GM04504 (cell line): ENCODE data around the gene RLN3.
A peak's percentile ranks its signal among the peaks of the same experiment; 100 is the strongest.
"Not testable (repeated sequence)": the region's sequence is repeated elsewhere in the genome, so short reads cannot be mapped to it uniquely, and the experiment has no call there.

Experiments used
- DNase-seq: peaks from one replicate; pipeline ENCODE4 v3.0.0-alpha.2; 2012; ENCODE audit warnings: low read depth

The RLN3 gene

DNA sequence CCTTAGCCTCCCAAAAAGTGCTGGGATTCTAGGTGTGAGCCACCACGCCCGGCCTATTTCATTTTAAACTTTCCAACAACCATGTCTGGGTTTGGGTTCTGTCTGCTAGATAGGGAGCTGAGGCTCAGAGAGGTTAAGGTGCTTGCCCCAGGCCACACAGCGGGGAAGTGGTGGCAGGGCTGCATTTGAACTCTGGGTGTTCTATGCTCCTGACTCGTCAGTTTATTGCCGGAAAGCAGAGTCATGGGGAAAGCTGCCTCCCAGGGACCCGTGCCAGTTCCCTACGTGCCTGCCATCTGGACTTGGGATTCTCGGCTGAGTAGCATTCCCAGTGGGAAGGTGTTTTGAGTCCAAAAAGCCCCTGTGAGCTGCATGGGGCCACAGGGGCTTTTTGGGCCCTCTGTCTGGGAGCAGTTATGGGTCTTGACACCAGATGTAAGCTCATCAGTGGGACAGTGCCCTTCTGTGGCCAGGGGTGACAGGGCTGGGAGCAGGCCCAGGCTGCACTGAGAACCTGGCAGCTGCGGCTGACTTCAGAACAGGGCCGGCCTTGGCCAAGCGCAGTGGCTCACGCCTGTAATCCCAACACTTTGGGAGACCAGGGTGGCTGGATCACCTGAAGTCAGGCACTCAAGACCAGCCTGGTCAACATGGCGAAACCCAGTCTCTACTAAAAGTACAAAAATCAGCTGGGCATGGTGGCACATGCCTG lies 32.8 kb upstream of the RLN3 start:
- DNase-seq = peak; percentile 75

DNA sequence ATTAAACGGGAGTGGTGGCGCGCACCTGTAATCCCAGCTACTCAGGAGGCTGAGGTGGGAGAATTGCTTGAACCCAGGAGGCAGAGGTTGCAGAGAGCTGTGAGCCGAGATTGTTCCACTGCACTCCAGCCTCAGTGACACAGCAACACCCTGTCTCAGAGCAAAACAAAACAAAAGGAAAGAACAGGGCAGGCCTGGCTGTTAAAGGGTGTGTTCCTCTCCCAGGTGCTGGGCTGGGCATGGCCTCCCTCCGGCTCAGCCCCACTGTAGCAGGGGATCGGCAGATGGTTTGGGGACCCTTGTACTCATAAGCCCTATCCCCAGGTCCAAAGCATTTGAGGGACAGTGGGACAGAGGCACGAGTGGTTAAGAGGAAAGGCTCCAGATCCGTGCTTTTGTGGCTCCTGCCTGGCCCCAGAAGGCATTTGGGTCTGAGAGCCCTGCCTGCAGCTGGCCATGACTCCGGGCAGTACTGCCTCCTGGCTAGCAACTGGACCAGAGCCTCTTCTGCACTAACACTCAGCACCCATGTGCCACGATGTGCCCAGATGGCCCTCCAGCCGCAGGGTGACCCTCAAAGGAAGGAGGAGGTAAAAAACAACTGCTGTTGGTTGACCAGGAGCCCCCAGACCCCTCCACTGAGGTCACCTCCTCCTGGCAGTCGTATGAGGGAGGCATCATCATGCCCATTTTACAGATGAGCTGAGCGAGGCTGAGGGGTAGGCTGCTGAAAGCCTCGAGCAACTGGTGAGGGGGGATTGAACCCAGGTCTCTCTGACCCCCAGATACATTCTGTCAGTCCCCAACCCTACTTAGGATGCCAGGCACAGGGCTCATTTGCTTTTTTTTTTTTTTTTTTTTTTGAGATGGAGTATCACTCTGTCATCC lies 31.8 kb upstream of the RLN3 start:
- no peak for DNase-seq

DNA sequence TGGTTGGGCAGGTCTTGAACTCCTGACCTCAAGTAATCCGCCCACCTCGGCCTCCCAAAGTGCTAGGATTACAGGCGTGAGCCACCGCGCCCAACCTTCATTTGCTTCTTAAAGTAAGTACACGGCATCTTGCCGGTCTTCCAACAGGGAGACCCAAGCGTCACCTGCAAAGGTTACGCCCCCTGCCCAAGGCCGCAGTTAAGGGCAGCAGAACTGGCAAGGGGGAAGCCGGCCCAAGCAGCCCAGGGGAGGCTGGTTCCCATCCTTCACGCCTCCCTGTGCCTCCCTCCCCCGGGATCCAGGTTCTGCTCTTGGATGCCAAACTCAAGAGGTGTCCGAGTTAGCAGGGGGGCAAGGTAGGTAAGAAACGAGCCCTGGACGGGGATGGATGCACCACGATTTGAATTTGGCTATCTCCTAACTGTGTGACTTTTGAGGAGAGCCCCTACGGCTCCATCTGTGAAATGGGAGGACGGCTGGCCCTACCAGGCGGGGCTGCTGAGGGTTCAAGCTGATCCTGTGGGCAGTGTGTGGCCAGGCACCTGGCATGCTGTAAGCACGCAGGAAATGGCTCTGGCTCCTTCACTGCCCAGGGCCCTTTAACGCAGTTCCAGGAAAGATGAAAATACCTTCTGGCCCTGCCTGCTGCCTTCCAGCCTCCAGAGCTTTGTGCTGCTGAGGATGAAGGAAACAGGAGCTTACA lies 30.9 kb upstream of the RLN3 start:
- DNase-seq = no peak

DNA sequence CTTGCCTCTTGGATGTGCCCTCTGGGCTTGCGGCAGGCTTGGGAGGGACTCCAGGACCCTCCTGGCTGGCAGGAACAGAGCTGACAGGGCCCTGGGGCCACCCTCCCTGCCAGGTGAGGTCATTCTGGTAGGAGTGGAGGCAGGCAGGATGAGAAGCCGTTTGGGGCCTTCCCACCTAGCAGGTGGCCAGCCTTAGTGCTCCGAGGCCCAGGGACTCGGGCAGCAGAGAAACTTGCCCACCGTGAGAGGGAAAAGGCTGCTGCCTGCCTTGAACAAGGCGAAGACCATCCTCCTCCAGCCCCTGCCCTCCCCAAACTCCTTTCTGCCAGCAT lies 30.4 kb upstream of the RLN3 start:
- no peak for DNase-seq

DNA sequence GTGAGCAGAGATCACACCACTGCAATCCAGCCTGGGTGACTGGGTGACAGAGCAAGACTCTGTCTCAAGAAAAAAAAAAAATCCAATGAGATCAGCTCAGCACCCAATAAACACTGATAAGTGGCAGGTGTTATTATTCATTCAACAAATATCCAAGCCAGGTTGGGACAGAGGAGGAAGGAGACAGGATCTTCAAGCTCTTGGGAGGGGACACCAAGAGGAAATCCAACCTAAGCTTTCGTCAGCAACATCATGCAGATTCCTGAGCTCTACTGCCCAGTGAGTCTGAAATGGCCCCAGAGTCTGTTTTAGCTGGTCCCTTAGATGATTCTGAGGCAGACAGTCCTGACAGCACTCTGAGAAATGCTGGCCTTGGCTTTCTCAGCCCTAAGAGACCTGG lies 29.5 kb upstream of the RLN3 start:
- DNase-seq = no peak

DNA sequence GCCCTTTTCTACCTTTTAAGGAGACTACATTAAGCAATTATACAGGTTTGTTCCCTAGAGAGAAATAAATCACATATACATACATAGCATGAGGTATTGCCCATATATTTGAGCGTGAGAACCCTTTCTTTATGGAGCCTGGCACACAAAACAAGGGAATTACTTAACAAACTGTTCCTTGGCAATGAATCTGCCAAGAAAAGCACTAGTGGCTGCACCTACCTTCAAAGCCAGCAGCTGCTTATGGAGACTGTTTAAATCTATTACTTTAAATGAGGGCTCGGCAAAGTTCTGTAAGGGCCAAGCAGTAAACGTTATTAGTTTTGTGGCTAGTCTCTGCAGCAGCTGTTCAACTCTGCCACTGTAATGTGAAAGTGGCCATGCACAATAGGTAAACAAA lies 28.9 kb upstream of the RLN3 start:
- no peak for DNase-seq

DNA sequence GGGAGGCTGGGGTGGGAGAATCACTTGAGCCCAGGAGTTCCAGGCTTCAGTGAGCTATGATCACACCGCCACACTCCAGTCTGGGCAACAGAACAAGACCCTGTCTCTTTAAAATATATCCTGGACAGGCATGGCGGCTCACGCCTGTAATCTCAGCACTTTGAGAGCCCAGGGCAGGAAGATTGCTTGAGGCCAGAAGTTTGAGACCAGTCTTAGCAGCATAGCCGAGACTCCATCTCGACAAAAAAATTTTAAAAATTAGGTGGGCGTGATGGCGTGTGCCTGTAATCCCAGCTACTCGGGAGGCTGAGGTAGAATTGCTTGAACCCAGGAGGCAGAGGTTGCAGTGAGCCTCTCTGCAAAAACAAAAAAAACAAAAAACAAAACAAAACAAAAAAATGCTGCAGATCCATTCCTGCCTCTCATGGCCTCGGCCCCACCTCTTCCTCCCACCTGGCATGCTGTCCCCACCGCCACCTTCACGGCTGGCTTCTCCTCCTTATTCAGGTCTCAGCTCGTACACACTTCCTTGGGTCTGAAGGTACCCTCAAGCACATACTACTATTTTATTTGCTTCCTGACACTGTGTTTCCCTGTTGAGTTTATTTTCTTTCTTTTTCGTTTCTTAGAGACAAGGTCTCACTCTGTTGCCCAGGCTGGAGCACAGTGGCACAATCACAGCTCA lies 27.1 kb upstream of the RLN3 start:
- no peak for DNase-seq

DNA sequence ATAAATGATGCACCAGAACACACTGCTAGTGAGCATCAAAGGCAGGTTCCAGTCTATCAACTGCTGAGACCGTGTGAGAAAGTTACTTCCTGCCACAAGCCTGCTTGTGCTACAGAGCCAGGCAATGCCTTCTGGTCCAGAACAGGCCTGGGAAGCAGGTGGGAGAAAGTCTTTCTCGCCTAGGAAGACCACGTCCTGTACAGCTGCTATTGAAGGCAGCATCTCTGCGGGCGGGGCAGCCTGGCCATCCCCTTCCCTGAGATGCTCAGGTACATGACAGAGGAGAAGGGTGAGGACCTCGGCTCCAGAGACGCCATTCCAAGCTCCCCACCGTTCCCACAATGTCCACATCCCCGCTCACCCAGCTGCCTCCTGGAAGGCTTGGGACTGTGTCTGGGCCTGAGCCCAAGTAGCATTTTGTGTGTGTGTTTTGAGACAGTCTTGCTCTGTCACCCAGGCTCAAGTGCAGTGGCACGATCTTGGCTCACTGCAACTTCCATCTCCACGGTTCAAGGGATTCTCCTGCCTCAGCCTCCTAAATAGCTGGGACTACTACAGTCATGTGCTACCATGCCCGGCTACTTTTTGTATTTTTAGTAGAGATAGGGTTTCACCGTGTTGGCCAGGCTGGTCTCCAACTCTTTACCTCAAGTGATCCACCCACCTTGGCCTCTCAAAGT lies 25.2 kb upstream of the RLN3 start:
- no peak for DNase-seq

DNA sequence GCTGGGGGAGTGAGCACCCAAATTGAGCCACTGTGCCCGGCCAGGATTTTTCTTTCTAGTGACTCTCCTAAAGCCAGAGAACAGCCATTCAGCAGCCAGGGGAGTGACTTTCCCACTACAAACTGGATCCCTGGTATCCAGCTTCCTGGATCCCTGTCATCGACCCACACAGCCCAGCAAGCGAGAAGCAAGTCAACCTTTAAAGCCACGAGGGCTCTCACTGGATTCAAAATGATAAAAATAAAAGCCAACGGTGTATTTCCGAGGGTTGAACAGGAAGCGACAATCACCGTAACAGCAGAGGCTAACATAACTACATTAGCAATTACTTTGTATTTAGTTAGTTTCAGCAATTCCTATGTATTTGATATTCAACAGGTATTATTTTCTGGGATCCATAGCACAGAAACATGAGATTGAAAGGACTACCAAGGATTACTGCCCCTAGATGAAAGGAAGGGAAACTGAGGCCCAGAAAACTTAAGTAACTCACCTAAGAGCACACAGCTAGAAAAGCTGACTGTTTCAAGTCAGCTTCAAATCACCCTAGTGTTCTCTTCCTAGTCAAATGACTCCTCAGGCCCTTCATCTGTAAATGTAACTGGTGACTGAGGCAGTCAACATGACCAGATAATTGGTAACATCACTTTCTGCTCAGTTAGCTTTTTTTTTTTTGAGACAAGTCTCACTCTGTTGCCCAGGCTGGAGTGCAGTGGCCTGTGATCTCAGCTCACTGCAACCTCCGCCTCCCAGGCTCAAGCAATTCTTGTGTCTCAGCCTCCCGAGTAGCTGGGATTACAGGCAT lies 24.5 kb upstream of the RLN3 start:
- DNase-seq = no peak

DNA sequence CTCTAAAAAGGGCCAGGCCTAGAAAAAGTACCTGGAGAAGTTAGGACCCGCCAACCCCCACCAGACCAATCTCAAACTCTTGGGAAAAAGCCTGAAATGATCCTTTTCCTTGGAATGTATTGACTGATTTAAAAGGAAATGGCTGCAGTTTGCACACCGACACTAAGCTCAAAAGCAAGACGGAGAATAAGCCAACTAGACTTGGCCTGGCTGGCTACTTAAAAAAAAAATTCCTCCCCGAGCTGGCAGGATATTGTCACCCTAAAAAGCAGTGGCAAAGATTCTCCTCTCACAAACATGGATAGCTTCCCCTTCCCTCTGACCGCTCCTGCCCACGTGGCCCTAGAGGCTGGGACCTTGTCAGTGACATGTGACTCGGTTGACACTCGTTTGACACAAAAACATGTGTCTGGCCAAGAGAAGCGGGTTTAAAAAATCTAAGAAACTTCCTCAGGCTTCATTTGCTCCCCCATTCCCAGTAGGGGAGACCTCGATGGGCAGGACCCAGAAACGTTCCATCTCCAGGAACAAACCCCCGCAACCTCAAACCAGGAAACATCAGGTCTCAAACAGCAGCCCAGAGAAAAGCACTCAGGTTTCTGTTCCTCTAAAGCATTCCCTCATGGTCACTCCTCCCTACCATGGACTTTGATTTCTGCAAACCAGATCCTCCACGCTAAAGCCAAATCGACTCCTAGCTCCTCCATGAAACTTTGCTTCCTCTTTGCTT lies 23.2 kb upstream of the RLN3 start:
- DNase-seq = no peak

DNA sequence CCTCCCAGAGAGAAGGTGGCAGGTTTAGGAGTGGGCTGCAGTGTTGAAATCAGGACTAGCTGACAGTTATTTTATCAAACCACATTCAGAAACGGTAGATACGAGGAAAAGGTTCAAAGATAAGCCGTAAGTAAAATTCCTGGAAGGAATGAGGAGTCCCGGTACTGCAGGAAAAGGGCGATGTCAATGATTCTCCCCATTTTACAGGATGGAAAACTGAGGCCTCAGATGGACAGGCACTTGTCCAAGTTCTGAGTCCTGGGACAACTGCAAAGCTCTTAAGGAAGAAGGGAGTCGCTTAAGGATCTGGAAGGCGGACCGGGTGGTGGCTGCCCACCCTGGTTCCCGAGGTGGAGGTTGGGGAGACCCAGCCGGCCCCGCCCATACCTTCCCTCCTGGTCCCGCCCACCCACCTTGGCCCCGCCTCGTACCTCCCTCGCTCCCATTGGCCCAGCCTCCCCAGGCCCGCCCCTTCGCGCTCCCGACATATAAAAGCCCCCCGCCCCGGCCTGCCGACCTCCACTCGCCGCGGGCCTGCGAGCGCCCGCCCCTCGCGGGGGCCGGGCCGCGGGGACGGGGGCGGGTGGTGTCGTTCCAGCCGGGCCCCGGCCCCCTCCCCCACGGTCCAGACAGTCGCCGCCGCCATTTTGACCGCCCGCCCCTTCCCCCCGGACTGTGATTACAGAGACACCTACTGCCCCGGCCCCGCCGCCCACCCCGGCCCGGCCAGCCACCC lies 22.4 kb upstream of the RLN3 start:
- peak; percentile 66 for DNase-seq

DNA sequence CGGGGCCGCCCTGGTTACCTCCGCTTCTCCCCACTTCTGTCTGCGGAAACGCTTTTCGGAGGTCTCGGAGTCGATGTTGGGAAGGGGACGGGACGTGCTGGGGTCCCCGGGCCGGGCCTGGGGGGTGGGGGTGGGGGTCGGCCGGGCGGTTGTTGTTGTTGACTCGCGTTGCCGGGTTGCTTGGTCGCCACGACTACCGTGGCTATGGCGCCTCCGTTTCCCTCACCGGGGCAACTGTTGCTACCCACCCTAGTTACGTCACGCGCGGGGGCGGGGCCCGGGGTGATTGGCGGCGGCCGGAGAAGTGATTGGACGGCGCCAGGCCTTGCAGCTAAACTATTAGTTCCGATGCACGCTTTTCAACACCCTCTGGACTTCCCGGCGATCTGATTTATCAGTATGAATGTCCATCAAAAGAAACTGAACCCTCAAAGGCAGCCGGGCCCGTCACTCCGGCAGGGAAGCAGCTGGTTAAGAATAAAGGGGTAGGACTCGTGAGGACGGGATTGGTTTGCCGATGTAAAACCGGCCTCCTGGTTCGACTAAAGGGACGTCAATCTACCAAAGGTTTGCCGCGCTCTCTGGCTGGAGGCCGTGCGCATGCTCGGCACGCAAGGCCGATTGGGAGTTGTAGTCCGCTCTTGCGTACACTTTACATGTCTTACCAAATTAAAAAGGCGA lies 21.7 kb upstream of the RLN3 start, which contains the start of gene RFX1:
RFX1 (minus strand) TSS at position 236 of the 681 bp plus-strand sequence. CDS start 12,477 bp downstream, outside the sequence.
- DNase-seq = peak; percentile 100

DNA sequence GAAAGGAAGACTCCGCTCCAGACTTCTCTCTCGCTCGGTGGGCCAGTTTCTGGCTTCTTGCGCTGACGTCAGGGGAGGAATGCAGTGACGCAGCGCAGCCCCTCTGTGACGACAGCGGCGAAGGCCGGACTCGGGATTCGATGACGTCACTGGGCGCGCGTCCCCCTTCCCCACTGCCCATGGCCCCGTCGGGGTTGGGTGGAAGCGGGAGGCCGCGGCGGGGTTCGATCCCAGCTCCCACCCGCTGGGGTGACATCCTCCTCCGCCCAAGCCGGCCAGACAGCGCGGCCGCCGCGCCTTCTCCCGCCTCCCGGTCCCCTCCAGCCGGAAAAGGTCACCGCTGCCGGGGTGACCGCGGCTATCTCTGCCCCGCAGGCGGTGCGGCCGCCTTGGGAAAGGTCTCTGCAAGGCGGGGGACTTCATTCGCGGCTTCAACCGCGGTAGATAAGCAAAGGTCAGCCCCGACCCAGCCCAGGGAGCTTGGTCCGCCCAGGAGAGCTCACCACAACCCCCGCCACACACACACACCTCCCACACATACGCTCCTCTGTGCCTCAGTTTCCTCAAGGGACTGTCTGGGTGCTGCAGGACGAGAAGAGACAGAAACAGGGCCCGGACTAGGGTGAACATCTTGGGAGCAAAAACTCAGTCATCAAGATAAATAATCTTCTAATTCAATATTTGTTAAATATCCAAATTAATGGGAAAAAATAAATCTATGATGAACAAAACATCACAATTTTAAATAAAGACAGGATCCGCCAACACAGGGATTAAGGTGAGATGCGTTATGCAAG lies 21.0 kb upstream of the RLN3 start:
- DNase-seq = no peak

DNA sequence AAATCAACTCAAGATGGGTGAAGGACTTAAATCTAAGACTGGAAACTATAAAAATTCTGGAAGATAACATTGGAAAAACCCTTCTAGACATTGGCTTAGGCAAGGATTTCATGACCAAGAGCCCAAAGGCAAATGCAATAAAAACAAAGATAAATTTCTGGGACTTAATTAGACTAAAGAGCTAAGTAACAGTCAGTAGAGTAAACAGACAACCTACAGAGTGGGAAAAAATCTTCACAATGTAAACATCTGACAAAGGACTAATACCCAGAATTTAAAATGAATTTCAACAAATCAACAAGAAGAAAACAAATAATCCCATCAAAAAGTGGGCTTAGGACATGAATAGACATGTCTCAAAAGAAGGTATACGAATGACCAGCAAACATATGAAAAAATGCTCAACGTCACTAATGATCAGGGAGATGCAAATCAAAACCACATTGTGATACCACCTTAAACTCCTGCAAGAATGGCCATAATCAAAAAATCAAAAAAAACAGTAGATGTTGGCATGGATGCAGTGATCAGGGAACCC lies 15.5 kb upstream of the RLN3 start:
- no peak for DNase-seq

DNA sequence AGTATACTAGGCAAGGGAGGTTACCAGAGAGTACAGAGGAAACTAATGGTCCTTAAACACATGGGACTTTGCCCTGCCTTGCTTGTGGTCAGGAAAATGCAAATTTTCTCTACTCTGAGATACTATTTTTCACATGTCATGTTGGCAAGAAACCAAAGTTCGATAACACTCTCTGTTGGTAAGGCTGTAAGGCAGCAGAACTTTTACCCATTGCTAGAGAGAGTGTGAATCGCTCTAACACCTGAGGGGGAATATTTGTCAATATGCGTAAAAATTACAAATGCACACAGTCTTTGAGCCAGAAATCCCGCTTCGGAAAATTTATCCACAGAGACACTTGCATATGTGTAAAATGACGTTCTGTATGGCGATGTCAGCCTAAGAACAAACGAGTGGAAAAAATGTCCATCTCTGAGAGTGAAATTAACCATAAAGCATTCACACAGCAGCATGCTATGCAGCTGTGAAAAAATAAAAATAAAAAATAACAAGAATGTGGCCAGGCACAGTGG lies 12.4 kb upstream of the RLN3 start:
- DNase-seq = no peak

DNA sequence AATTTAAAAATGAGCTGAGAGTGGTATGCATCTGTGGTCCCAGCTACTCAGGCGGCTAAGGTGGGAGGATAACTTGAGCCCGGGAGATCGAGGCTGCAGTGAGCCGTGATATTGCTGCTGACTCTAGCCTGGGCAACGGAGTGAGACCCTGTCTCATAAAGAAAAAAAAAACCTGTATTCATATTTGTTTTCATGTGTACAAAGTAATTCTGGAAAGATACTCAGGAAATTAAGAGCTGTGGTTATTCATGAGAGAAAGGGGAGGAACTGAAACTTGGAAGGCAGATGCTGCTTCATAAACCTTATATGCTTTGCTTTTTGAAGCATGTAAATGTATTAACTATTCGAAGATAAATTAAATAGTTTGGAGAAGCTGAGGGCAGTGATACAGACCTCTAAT lies 8.8 kb upstream of the RLN3 start:
- DNase-seq = no peak

DNA sequence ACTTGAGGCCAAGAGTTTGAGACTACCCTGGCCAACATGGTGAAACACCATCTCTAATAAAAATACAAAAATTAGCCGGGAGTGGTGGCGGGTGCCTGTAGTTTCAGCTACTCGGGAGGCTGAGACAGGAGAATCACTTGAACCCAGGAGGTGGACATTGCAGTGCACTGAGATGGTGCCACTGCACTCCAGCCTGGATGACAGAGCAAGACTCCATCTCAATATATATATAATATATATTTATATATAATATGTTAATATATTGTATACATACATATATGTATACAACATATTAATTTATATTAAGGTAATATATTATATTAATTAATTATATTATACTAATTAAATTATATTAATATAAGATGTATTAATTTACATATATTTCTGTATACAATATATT lies 8.2 kb upstream of the RLN3 start:
- not testable (repeated sequence) for DNase-seq

DNA sequence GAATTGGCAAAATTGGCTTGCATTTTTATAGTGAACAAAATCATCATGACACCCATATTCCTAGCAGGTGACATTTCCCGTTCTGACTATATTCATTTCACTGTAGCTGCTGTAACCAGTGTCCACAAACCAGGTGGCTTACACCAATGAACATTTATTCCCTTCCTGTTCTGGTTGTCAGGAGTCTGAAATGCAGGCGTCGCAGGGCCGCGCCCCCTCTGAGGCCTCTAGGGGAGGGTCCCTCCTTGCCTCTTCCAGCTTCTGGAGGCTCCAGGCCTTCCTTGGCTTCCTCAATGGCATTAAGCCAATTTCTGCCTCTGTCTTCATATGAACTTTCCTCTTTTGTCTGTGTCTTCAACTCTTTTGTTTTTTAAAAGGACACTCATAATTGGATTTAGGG lies 6.5 kb upstream of the RLN3 start:
- no peak for DNase-seq
